HG02840 (cell line): Measurements from ENCODE around the gene ZNF436.

Experiments
- ATAC-seq: cut with Tn5 transposase; IDR thresholded peaks from one replicate; pipeline ENCODE4 v1.9.1; 2021; ENCODE audit warnings: mild to moderate bottlenecking, moderate library complexity, moderate number of reproducible peaks; ENCODE audit not compliant: unreplicated experiment, low FRiP score

Gene ZNF436

DNA sequence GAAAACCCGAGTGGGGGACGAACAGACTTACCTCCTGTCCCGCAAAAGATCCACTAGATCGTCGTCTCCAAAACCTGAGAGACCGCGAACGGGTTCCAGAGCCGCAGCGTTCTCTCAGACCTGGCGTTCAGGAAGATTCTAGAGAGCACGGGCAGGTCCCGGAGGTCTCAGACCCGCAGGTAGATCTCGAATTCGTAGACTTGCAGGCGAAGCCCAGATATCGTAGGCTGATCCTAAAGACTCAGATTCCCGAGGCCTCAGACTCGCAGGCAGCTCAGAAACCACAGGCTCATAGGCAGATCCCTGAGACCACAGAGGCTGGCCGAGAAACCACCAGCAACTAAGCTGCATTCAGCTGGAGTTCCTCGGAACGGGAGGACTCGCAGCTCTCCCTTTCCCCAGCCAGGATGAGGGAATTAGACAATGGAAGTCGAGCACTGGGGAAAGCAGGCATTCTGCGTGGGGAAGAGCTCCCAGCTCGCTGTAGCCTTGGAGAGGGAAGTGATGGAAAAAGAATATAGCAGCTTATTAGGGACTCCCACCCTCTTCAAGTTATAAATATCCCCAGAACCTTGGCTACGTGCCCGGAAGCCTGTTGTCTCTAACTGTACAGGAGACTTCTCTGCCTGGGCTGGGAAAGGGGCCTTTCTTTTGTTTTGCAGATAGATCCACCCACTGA, at the start of gene ZNF436:
ZNF436 (minus strand) TSS at position 502 of the 679 bp plus-strand sequence. CDS start 1,831 bp downstream, outside the sequence.
- ATAC-seq, result no peak

- ATAC-seq, result no peak
Measured at GRCh38 chr1:23419180-23419579, 49.5 kb upstream of the ZNF436 start.

DNA sequence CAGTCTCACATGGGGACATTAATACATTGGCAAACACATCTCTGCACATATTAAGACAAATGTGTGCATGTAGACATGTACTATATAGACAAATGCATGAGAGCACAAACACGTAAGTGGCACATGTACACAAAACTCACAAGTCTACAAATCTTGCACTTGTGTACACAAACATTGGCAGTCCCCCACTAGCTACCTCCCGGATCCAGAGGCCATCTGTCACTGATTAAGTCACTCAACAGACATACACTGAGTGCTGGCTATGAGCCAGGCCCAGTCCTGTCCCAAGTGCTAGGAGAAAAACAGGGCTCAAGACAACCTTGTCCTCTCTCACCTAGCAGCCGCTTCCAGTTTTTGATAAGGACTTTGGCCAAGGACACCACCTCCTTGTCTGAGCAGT, 47.9 kb upstream of the ZNF436 start:
- ATAC-seq, result no peak

DNA sequence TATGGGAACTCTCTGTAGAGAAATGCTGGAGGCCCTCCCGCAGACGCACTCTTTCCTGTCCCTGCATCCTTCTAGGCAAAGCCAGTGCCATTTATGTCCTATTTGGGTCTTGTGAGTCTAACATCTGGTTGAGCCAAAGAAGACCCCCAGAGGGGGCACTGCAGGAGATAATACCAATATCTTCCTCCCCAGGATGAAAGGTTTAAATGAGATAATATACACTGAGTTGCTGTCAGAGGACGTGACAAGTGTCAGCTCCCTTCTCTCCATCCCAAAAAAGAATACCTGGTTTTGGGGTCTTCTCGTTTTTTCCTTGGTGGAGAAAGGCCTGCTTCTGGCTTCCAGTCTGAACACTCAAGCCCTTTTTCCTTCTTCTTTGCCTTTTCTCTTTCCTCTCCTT, 47.3 kb upstream of the ZNF436 start:
- ATAC-seq, result no peak

- ATAC-seq, result no peak
Measured at GRCh38 chr1:23408797-23409290, 39.2 kb upstream of the ZNF436 start.

DNA sequence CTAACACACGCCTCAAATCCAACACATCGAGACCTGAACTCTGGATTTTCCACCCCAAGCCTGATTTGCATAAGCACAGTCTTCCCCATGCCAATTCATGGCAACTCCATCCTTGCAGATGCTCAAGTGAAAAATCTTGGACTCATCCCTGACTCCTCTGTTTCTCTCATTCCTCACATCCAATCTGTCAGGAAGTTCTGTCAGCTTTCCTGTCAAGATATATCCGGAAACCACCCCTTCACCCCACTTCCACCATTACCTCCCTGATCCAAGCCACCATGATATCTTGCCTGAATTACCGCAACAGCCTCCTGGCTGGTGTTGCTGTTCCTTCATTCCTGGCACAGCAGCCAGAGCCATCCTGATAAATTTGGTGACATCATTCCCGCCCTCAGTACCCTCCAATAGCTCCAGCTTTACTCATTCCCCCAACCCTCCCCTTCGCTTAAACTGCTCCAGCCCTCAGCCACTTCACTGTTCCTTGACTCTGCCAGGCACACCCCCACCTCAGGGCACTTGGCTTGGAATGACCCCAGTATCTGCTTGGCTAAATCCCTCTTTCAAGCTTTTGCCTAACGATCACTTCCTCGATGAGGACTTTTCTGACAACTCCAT, 37.5 kb upstream of the ZNF436 start:
- ATAC-seq, result no peak

- ATAC-seq, result no peak
Measured at GRCh38 chr1:23405946-23406345, 36.3 kb upstream of the ZNF436 start.

DNA sequence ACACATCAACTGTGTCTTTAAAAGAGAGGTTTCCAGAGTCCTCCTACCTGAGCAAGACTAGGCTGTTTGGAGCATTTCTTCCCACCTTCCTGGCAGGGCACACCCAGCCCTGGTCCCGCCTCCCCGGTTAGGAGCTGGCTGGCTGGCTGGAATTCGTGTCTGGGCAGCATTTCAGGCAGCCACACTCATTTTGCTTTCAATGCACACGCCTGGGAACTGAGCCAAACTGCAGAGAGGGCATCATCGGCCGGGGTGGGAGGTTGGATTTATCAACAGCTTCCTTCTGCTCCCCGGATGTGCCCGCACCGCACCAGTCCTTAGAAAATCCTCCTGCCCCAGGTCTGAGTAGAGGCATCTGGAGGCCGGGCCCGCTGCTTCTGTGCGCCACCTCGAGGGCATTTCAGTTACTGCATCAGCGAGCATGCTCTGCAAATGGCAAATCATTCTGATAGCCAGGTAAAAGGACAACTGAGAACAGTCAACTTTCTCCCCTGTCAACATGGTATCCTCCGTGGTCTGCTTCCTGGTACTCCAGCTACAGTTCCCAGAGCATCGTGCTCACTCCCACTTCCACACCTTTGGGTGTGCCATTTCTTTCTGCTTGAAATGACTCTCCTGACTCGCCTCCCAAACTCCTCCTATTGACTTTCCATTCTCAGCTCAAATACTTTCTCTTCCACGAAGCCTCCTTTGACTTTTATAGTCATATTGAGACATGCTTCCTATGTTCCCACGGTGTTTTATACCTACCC, 34.3 kb upstream of the ZNF436 start:
- no peak for ATAC-seq

DNA sequence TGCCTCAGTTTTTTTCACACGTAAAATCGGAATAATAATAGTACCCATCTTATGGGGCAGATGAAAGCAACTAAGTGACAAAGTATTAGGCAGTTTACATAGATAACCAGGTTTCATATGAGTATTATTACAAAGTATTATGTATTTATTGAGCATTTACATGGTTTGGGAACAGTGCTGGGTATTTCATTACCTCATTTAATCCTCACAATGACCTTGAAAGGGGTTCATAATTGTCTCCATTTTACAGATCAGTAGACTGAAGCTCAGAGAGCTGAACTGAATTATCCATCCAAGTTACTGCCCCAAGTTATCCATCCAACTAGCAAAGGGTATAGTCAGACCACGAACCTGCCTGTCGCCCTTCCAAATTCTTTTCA, 33.7 kb upstream of the ZNF436 start:
- ATAC-seq, result no peak

- no peak for ATAC-seq
Measured at GRCh38 chr1:23403038-23403336, 33.4 kb upstream of the ZNF436 start.

GRCh38 chr1:23402286-23403037, 32.8 kb upstream of the ZNF436 start:
- ATAC-seq, result no peak

GRCh38 chr1:23401313-23401712, 31.7 kb upstream of the ZNF436 start:
- ATAC-seq, result no peak

- ATAC-seq, result no peak
Measured at GRCh38 chr1:23400324-23401114, 30.9 kb upstream of the ZNF436 start.

GRCh38 chr1:23399229-23399628, 29.6 kb upstream of the ZNF436 start:
- ATAC-seq, result no peak

DNA sequence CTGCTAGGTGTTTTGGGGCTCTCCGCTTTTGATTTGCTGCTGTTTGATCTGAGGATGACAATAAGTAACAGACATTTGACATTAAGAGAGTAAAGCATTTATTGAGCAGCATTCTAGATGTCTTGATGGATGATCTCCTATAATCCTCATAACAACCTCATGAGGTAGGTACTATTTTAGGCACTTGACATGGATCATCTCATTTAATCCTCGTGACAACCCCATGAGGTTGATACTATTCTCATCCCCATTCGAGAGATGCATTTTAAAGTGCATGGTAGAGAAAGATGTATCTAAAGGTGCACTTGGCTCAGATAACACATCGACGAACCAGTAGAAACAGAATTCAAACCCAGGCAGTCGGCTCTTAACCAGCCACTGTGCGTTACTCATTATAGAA, 28.3 kb upstream of the ZNF436 start:
- no peak for ATAC-seq

GRCh38 chr1:23396380-23396779, 26.7 kb upstream of the ZNF436 start:
- ATAC-seq, result no peak

GRCh38 chr1:23395849-23396248, 26.2 kb upstream of the ZNF436 start:
- no peak for ATAC-seq

- no peak for ATAC-seq
Measured at GRCh38 chr1:23395154-23395724, 25.6 kb upstream of the ZNF436 start.

DNA sequence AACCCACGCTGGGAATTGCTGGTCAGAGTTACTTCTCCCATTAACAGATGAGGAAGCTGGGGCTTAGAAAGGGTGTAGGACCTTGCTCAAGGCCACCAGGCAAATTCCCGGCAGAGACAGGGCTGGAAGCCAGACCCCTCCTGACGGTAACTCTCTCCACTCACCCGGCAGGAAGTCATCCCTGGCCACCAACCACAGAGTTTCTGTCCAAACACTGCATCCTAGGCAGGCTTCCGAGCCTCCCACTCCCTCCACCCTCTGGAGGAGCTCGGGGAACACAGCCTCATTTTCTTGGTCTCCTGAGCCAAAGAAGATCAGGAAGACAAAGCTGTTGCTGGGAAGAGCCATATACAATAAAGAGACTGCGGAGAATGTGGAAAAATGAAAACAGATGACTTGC, 25.0 kb upstream of the ZNF436 start:
- no peak for ATAC-seq

DNA sequence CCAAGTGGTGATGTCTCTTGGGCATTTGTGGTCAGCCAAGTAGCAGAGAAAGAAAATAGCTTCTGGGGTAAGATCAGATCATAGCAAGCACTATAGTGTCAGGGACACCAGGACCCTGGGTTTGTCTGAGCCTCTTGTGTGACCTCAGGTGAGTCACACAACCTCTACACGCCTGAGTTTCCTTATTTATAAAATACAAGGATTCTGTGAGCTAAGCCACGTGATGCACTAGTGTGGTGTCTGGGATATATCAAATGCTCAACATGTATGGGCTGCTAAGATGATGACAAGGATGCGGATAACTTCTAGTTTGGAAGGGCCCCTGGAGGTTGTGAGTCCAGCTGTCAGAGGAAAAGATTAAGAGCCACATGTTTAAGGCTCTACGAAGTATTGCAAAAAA, 24.5 kb upstream of the ZNF436 start:
- ATAC-seq, result no peak
